ENCODE results near the gene ARHGAP22. TPM values are rescaled to one million over a fixed set of nuclear protein-coding genes. Genes with fewer than 3 reads are reported as not detected.

The ARHGAP22 gene
- total RNA-seq, 4 donors from 2014 or later, result 7.7 to 16.5 (median 14.3) TPM

GRCh38 chr10:48406204-48406603, 198.7 kb downstream of the ARHGAP22 start:
- H3K4me1 ChIP-seq, result no peaks in the 10 kb centered on the region
- 95 to 97% methylated on average over 3 of the region's 3 CpGs for WGBS, 2 donors
- no peak overlapping the region for H3K4me3 ChIP-seq
- no peaks in the 10 kb centered on the region for H3K27me3 ChIP-seq
- no peak for DNase-seq (ENCODE audit: low spot score in 2 of 2)
- H3K9me3 ChIP-seq, result peaks cover 0 to under 1% (median 0%) of the 10 kb centered on the region in 4 donors
- TF ChIP-seq POLR2A (IDR thresholded peaks at IDR 0.05) (no peak), EP300 (IDR thresholded peaks at IDR 0.05) (no peak)
- TF ChIP-seq, protein P1, sequence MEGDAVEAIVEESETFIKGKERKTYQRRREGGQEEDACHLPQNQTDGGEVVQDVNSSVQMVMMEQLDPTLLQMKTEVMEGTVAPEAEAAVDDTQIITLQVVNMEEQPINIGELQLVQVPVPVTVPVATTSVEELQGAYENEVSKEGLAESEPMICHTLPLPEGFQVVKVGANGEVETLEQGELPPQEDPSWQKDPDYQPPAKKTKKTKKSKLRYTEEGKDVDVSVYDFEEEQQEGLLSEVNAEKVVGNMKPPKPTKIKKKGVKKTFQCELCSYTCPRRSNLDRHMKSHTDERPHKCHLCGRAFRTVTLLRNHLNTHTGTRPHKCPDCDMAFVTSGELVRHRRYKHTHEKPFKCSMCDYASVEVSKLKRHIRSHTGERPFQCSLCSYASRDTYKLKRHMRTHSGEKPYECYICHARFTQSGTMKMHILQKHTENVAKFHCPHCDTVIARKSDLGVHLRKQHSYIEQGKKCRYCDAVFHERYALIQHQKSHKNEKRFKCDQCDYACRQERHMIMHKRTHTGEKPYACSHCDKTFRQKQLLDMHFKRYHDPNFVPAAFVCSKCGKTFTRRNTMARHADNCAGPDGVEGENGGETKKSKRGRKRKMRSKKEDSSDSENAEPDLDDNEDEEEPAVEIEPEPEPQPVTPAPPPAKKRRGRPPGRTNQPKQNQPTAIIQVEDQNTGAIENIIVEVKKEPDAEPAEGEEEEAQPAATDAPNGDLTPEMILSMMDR (IDR thresholded peaks at IDR 0.05), result no peak
- H3K36me3 ChIP-seq, result peaks cover 0 to 29% (median 0%) of the 10 kb centered on the region in 3 donors
- H3K27ac ChIP-seq, result no peak overlapping the region

DNA sequence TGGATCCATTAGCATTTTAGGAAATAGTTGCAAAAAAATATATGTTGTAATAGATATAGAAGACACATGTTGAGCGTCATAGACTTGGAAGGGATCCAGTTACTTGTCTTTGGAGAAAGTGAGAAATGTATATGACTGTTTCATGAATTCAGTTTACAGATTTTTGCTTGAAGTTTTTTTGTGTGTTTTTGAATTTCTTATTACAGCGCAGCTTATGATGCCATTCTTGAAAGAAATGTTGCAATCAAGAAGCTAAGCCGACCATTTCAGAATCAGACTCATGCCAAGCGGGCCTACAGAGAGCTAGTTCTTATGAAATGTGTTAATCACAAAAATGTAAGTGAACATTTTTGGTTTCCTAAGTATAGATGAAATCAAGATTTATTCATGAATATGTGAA, 200.2 kb downstream of the ARHGAP22 start:
- TF ChIP-seq, protein P1 (IDR thresholded peaks at IDR 0.05), result no peak
- TF ChIP-seq POLR2A (IDR thresholded peaks at IDR 0.05) (no peak), EP300 (IDR thresholded peaks at IDR 0.05) (no peak)
- Histone ChIP-seq H3K4me3 (no peak overlapping the region), H3K9me3 (no peaks in the 10 kb centered on the region), H3K36me3 (peaks cover 0 to 13% (median 0%) of the 10 kb centered on the region in 3 donors), H3K27ac (no peak overlapping the region), H3K4me1 (peaks cover 0 to 11% (median 0%) of the 10 kb centered on the region in 4 donors), H3K27me3 (no peaks in the 10 kb centered on the region)
- 75 to 77% methylated on average over 4 of the region's 4 CpGs for WGBS, 2 donors
- no peak for DNase-seq (ENCODE audit: low spot score in 2 of 2)

DNA sequence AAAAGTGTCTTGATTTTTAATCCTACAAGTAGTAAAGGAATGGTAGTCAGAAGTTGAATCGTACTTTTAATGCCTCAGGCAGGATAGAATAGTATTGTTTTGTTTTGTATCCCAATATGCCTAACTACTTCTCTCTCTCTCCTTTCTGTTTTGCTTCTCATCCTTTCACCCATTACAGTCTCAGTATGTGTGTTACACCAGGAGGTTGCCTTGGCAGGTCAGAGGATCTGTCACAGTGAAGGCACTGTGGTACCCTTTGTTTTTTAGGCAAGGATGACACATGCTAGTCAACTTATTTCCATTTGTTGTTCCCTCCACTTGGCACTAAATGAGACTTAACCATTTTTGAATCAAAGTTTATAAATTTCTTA, 204.0 kb downstream of the ARHGAP22 start:
- H3K27ac ChIP-seq, result no peak overlapping the region
- no peaks in the 10 kb centered on the region for H3K36me3 ChIP-seq
- DNase-seq (ENCODE audit: low spot score in 2 of 2), result no peak
- peaks cover 0 to 18% (median 0%) of the 10 kb centered on the region in 4 donors for H3K4me1 ChIP-seq
- TF ChIP-seq POLR2A (IDR thresholded peaks at IDR 0.05), result no peak
- TF ChIP-seq, protein P1 (IDR thresholded peaks at IDR 0.05), result no peak
- no peak for TF ChIP-seq EP300 (IDR thresholded peaks at IDR 0.05)
- WGBS, 2 donors, result 80 to 83% methylated on average over 1 of the region's 1 CpG
- no peaks in the 10 kb centered on the region for H3K9me3 ChIP-seq
- no peaks in the 10 kb centered on the region for H3K27me3 ChIP-seq
- H3K4me3 ChIP-seq, result no peak overlapping the region

DNA sequence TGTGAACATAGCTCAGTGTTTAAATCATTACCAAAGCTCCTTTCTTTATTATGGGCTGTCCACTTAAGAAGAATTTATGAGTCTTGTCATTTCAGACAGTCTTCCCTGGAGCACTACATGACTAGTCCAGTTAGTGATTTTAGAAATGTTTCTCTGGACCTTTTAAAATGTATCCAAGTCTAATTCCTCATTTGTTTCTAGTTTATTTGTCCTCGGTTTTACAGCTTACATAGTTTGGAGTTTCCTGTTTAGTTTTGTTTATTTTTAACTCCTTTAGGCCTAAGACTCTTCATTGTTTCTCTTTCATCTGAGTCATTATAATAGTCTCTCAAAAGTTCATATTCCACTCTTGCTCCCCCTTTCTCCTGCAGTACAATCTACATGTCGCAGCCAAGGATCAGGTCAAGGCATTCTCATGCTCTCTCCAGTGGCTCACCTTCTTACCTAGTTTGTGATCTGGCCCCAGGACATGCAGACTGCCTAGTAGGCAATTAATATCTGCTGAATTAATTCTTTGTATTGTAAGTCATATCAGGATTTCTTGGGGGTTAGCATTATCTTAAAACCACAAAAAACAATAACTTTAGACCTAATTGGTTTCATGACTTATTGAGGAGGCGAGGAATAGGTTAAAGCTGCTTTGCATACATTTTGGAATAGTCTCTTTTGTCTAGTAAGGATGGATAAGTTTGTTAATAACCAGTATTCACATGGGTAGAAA, 204.6 kb downstream of the ARHGAP22 start:
- Histone ChIP-seq H3K9me3 (no peaks in the 10 kb centered on the region), H3K4me1 (peaks cover 0 to 18% (median 0%) of the 10 kb centered on the region in 4 donors), H3K27ac (no peak overlapping the region), H3K27me3 (no peaks in the 10 kb centered on the region), H3K4me3 (no peak overlapping the region), H3K36me3 (no peaks in the 10 kb centered on the region)
- no peak for DNase-seq (ENCODE audit: low spot score in 2 of 2)
- TF ChIP-seq POLR2A (IDR thresholded peaks at IDR 0.05), result no peak
- TF ChIP-seq, protein P1 (IDR thresholded peaks at IDR 0.05), result no peak
- TF ChIP-seq EP300 (IDR thresholded peaks at IDR 0.05), result no peak
- 57 to 63% methylated on average over 3 of the region's 3 CpGs for WGBS, 2 donors

DNA sequence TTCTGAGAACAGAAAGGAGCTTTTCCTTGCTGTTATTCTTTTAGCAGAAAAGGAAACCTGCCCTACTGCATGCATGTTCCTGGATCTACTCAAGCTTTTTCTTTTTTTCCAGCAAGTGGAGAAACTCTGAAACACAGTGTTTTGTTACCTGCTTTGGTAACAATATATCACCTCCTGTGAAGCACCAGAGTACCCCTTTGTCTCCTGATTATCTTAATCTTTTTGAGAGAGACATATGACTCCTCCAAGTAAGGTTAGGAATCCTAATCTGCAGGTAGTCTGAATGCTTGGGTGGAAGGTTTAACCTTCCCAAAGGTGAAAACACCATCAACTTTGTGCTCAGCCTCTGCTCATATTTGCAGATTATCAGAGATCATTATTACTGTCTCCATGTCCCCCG, 205.3 kb downstream of the ARHGAP22 start:
- no peak for DNase-seq (ENCODE audit: low spot score in 2 of 2)

More for the DNA sequence above, 205.3 kb downstream of the ARHGAP22 start:
- Histone ChIP-seq H3K4me1 (peaks cover 0 to 18% (median 0%) of the 10 kb centered on the region in 4 donors), H3K36me3 (no peaks in the 10 kb centered on the region), H3K4me3 (no peak overlapping the region), H3K27ac (no peak overlapping the region), H3K27me3 (no peaks in the 10 kb centered on the region), H3K9me3 (no peaks in the 10 kb centered on the region)
- no peak for TF ChIP-seq POLR2A (IDR thresholded peaks at IDR 0.05)
- TF ChIP-seq, protein P1 (IDR thresholded peaks at IDR 0.05), result no peak
- TF ChIP-seq EP300 (IDR thresholded peaks at IDR 0.05), result no peak
- 90 to 100% methylated on average over 1 of the region's 1 CpG for WGBS, 2 donors

All from tibial nerve (tissue), 4 donors.